ENCODE measurements around the gene SLC25A12.
"Not testable (repeated sequence)": the region's sequence is repeated elsewhere in the genome, so short reads cannot be mapped to it uniquely, and the experiment has no call there.

Gene SLC25A12

GRCh38 chr2:171762879-171763573, 131.0 kb downstream of the SLC25A12 start:
- H3K4me1 Mint-ChIP-seq (ENCODE audit: low read depth), result no peaks in the 10 kb centered on the region
- H3K36me3 Mint-ChIP-seq (ENCODE audit: low read depth), result peaks cover 42% of the 10 kb centered on the region
- no peak overlapping the region for H3K27ac Mint-ChIP-seq
- H3K4me3 Mint-ChIP-seq, result no peak overlapping the region
- H3K9me3 Mint-ChIP-seq, result peaks cover 10% of the 10 kb centered on the region
- H3K27me3 Mint-ChIP-seq, result no peaks in the 10 kb centered on the region

- H3K27me3 Mint-ChIP-seq; H3K27ac Mint-ChIP-seq; H3K4me3 Mint-ChIP-seq; H3K4me1 Mint-ChIP-seq (ENCODE audit: low read depth): not testable (repeated sequence)
- peaks cover 52% of the 10 kb centered on the region for H3K36me3 Mint-ChIP-seq (ENCODE audit: low read depth)
- H3K9me3 Mint-ChIP-seq, result peaks cover 14% of the 10 kb centered on the region
Observed at GRCh38 chr2:171761176-171761575, 132.9 kb downstream of the SLC25A12 start.

GRCh38 chr2:171758762-171759161, 135.3 kb downstream of the SLC25A12 start:
- not testable (repeated sequence) for H3K27ac Mint-ChIP-seq; H3K27me3 Mint-ChIP-seq; H3K4me3 Mint-ChIP-seq; H3K4me1 Mint-ChIP-seq (ENCODE audit: low read depth)
- Mint-ChIP-seq H3K9me3 (peaks cover 20% of the 10 kb centered on the region), H3K36me3 (ENCODE audit: low read depth) (peaks cover 61% of the 10 kb centered on the region)

- Mint-ChIP-seq H3K4me1 (ENCODE audit: low read depth) (no peaks in the 10 kb centered on the region), H3K27ac (no peak overlapping the region), H3K36me3 (ENCODE audit: low read depth) (peaks cover 63% of the 10 kb centered on the region), H3K9me3 (peaks cover 13% of the 10 kb centered on the region), H3K27me3 (no peaks in the 10 kb centered on the region), H3K4me3 (no peak overlapping the region)
Observed at GRCh38 chr2:171754254-171754939, 139.6 kb downstream of the SLC25A12 start.

- no peak overlapping the region for H3K4me3 Mint-ChIP-seq
- peaks cover 6% of the 10 kb centered on the region for H3K4me1 Mint-ChIP-seq (ENCODE audit: low read depth)
- H3K9me3 Mint-ChIP-seq, result no peaks in the 10 kb centered on the region
- no peak overlapping the region for H3K27ac Mint-ChIP-seq
- no peaks in the 10 kb centered on the region for H3K27me3 Mint-ChIP-seq
- peaks cover 58% of the 10 kb centered on the region for H3K36me3 Mint-ChIP-seq (ENCODE audit: low read depth)
Observed at GRCh38 chr2:171747371-171747770, 146.7 kb downstream of the SLC25A12 start.

- no peak overlapping the region for H3K27ac Mint-ChIP-seq
Observed at GRCh38 chr2:171745806-171746205, 148.2 kb downstream of the SLC25A12 start.

GRCh38 chr2:171745141-171745540, 148.9 kb downstream of the SLC25A12 start:
- peaks cover 64% of the 10 kb centered on the region for H3K36me3 Mint-ChIP-seq (ENCODE audit: low read depth)
- no peak overlapping the region for H3K4me3 Mint-ChIP-seq
- H3K9me3 Mint-ChIP-seq, result no peaks in the 10 kb centered on the region
- peaks cover 15% of the 10 kb centered on the region for H3K4me1 Mint-ChIP-seq (ENCODE audit: low read depth)
- no peaks in the 10 kb centered on the region for H3K27me3 Mint-ChIP-seq
- H3K27ac Mint-ChIP-seq, result no peak overlapping the region

More at GRCh38 chr2:171745806-171746205, 148.2 kb downstream of the SLC25A12 start:
- Mint-ChIP-seq H3K4me1 (ENCODE audit: low read depth) (peaks cover 14% of the 10 kb centered on the region), H3K4me3 (no peak overlapping the region), H3K27me3 (no peaks in the 10 kb centered on the region), H3K36me3 (ENCODE audit: low read depth) (peaks cover 64% of the 10 kb centered on the region), H3K9me3 (no peaks in the 10 kb centered on the region)

- no peaks in the 10 kb centered on the region for H3K9me3 Mint-ChIP-seq
Observed at GRCh38 chr2:171742760-171743159, 151.3 kb downstream of the SLC25A12 start.

GRCh38 chr2:171741189-171741588, 152.9 kb downstream of the SLC25A12 start:
- H3K36me3 Mint-ChIP-seq (ENCODE audit: low read depth), result peaks cover 57% of the 10 kb centered on the region
- no peaks in the 10 kb centered on the region for H3K27me3 Mint-ChIP-seq
- no peaks in the 10 kb centered on the region for H3K9me3 Mint-ChIP-seq
- no peak overlapping the region for H3K27ac Mint-ChIP-seq
- H3K4me3 Mint-ChIP-seq, result no peak overlapping the region
- H3K4me1 Mint-ChIP-seq (ENCODE audit: low read depth), result peaks cover 15% of the 10 kb centered on the region

More at GRCh38 chr2:171742760-171743159, 151.3 kb downstream of the SLC25A12 start:
- no peaks in the 10 kb centered on the region for H3K27me3 Mint-ChIP-seq
- H3K4me3 Mint-ChIP-seq, result no peak overlapping the region
- H3K27ac Mint-ChIP-seq, result no peak overlapping the region
- peaks cover 15% of the 10 kb centered on the region for H3K4me1 Mint-ChIP-seq (ENCODE audit: low read depth)
- H3K36me3 Mint-ChIP-seq (ENCODE audit: low read depth), result peaks cover 56% of the 10 kb centered on the region

- Mint-ChIP-seq H3K9me3 (no peaks in the 10 kb centered on the region), H3K4me3 (no peak overlapping the region), H3K4me1 (ENCODE audit: low read depth) (peaks cover 4% of the 10 kb centered on the region), H3K27ac (no peak overlapping the region), H3K27me3 (no peaks in the 10 kb centered on the region), H3K36me3 (ENCODE audit: low read depth) (peaks cover 68% of the 10 kb centered on the region)
Observed at GRCh38 chr2:171735991-171736710, 157.9 kb downstream of the SLC25A12 start.

All from stimulated activated naive CD8-positive, alpha-beta T cell treated with anti-CD3 and anti-CD28 coated beads, Interleukin-15, Interleukin-2, amounts not matched to agents 100 ng/mL and 50 ng/mL, for 24 hours (primary cell).